Endothelial cell of umbilical vein (primary cell): ENCODE results near the gene ZFP62.

ENCODE experiments used
- EZH2 ChIP-seq: IDR thresholded peaks from 2 replicates; pipeline ENCODE4 v1.6.1; 2012; ENCODE audit warnings: borderline replicate concordance, low read depth, mild to moderate bottlenecking, moderate library complexity, low read length, inconsistent platforms; ENCODE audit not compliant: severe bottlenecking
- FOS ChIP-seq: IDR thresholded peaks from 2 replicates; pipeline ENCODE4 v1.6.1; 2011; ENCODE audit warnings: mild to moderate bottlenecking, low read length, moderate library complexity, borderline replicate concordance; ENCODE audit not compliant: insufficient read depth
- GATA2 ChIP-seq: IDR thresholded peaks from 2 replicates; pipeline ENCODE4 v1.7.0; 2011; ENCODE audit warnings: low read depth, mild to moderate bottlenecking, moderate library complexity, mixed read lengths, low read length; ENCODE audit not compliant: insufficient read length, insufficient read depth
- JUN ChIP-seq: IDR thresholded peaks from 2 replicates; pipeline ENCODE4 v1.6.1; 2011; ENCODE audit warnings: borderline replicate concordance, low read depth; ENCODE audit not compliant: insufficient read length, insufficient read depth
- MYC ChIP-seq: IDR thresholded peaks from one replicate; pipeline ENCODE4 v1.6.1; 2011; ENCODE audit warnings: mild to moderate bottlenecking, low read depth, low read length
- POLR2A ChIP-seq: IDR thresholded peaks from 2 replicates; pipeline ENCODE4 v1.6.1; 2012; ENCODE audit warnings: low read depth, mild to moderate bottlenecking, control low read depth, low read length
- POLR2AphosphoS5 ChIP-seq: IDR thresholded peaks from 2 replicates; pipeline ENCODE4 v1.6.1; 2012; ENCODE audit warnings: low read depth, mild to moderate bottlenecking, control low read depth, low read length, moderate library complexity; ENCODE audit not compliant: insufficient read depth
- TF ChIP-seq, protein P1 (sequence below): IDR thresholded peaks from 2 replicates; pipeline ENCODE4 v1.6.1; 2011; ENCODE audit not compliant: insufficient read depth, insufficient read length
- TF ChIP-seq, protein P2 (sequence below), 2 donors: IDR thresholded peaks; 1 replicate in 1 of 2; 2 replicates in 1 of 2; pipeline ENCODE4 v1.5.1; 2011; ENCODE audit warnings: low read length in 2 of 2, mild to moderate bottlenecking in 2 of 2, moderate library complexity in 2 of 2, control low read depth in 1 of 2, inconsistent platforms in 1 of 2, low read depth in 1 of 2; ENCODE audit not compliant: insufficient read depth in 1 of 2; ENCODE audit errors: extremely low read depth in 1 of 2

DNA sequence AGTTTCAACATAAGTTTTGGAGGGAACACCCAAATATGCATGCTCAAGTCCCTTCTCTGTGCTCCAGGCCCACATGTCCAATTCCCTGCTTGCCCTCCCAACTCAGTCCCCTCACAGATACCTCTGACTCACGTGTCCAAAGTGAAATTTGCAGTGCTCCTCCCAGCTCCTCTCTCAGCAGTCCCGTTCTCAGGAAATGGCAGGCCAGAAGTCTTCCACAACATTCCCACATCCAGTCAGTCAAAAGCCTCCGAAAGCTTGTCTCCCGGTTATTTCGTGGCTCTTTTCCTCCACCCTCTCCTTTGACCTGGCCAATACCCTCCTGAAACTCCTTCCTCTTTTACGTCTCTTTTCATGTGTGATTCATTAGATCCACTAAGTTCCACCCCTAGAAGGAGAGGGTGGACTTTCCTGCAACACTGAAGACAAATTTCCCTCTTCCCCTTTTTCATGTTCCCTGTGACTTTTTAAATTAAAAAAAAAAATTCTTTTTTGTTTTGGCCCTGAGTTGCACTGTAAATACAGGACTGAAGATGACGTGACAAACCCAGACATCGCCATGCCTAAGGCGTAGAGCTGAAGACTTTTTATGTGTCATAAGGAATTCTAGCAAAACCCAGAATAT lies 45.7 kb downstream of the ZFP62 start:
- TF ChIP-seq POLR2A (no peak), POLR2AphosphoS5 (no peak), EZH2 (no peak), MYC (no peak), JUN (no peak), FOS (no peak), GATA2 (no peak)
- TF ChIP-seq, protein P1, sequence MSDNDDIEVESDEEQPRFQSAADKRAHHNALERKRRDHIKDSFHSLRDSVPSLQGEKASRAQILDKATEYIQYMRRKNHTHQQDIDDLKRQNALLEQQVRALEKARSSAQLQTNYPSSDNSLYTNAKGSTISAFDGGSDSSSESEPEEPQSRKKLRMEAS = no peak
- TF ChIP-seq, protein P2, sequence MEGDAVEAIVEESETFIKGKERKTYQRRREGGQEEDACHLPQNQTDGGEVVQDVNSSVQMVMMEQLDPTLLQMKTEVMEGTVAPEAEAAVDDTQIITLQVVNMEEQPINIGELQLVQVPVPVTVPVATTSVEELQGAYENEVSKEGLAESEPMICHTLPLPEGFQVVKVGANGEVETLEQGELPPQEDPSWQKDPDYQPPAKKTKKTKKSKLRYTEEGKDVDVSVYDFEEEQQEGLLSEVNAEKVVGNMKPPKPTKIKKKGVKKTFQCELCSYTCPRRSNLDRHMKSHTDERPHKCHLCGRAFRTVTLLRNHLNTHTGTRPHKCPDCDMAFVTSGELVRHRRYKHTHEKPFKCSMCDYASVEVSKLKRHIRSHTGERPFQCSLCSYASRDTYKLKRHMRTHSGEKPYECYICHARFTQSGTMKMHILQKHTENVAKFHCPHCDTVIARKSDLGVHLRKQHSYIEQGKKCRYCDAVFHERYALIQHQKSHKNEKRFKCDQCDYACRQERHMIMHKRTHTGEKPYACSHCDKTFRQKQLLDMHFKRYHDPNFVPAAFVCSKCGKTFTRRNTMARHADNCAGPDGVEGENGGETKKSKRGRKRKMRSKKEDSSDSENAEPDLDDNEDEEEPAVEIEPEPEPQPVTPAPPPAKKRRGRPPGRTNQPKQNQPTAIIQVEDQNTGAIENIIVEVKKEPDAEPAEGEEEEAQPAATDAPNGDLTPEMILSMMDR (IDR thresholded peaks at IDR 0.05; ENCODE audit: extremely low read depth in 1 of 2, insufficient read depth in 1 of 2, low read depth in 1 of 2, low read length in 2 of 2) = no peak
